ENCODE data around the gene PPP1R18. TPM values are rescaled to one million over a fixed set of nuclear protein-coding genes. Genes with fewer than 3 reads are reported as not detected.
"Not testable (repeated sequence)": the region's sequence is repeated elsewhere in the genome, so short reads cannot be mapped to it uniquely, and the experiment has no call there.

PPP1R18 gene
- polyA plus RNA-seq, 1 experiment = 121 TPM

DNA sequence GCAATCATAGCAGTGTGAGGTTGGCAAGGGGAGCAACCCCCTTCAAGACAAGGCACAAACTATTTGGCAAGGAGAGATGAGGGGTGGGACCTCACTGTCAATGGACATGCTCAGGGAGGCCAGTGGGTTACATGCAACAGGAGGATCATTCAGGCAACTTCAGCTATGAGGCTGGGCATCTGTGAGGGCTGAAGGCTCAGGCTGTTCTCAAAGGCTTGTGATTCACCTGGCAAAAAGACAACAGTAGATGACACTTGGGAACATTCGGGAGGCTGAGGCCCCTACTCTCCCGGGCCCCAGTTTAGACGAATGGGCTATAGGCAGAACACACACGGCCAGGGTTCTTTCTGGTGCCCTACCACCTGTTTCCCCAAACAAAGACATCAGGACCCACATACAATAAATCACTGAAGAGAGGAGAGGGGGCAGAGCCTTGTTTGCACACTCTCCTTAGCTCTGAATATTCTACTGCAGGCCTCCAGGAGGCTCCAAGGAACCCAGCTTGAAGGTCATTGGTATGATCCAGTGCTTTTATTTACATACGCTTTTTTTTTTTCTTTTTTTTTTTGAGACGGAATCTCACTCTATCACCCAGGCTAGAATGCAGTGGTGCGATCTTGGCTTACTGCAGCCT is 41.6 kb upstream of the PPP1R18 start:
- no peak for DNase-seq (ENCODE audit: low read depth)
- TF ChIP-seq, protein P1, sequence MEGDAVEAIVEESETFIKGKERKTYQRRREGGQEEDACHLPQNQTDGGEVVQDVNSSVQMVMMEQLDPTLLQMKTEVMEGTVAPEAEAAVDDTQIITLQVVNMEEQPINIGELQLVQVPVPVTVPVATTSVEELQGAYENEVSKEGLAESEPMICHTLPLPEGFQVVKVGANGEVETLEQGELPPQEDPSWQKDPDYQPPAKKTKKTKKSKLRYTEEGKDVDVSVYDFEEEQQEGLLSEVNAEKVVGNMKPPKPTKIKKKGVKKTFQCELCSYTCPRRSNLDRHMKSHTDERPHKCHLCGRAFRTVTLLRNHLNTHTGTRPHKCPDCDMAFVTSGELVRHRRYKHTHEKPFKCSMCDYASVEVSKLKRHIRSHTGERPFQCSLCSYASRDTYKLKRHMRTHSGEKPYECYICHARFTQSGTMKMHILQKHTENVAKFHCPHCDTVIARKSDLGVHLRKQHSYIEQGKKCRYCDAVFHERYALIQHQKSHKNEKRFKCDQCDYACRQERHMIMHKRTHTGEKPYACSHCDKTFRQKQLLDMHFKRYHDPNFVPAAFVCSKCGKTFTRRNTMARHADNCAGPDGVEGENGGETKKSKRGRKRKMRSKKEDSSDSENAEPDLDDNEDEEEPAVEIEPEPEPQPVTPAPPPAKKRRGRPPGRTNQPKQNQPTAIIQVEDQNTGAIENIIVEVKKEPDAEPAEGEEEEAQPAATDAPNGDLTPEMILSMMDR (IDR thresholded peaks at IDR 0.05; ENCODE audit: insufficient read depth, low read depth, low read length) = peak; percentile 51
- Histone ChIP-seq H3K36me3 (ENCODE audit: control insufficient read depth, insufficient read depth, low read length) (peaks cover 40% of the 10 kb centered on the region), H3K4me3 (ENCODE audit: low read depth, low read length) (no peak overlapping the region), H3K27me3 (ENCODE audit: control insufficient read depth, insufficient read depth, low read length) (no peaks in the 10 kb centered on the region)
- ChIA-PET POLR2A (interaction anchor here (0.5 to 0.6 kb wide), 2 partner anchors 16 to 150 kb away, joined by 3 to 5 read pairs; partner anchors contain the start of gene IER3), CTCF (interaction anchor here (0.6 to 20.5 kb wide), 11 partner anchors 10 to 383 kb away, joined by 3 to 387 read pairs (median 6); partner anchors contain the start of genes DHX16 and IER3)

DNA sequence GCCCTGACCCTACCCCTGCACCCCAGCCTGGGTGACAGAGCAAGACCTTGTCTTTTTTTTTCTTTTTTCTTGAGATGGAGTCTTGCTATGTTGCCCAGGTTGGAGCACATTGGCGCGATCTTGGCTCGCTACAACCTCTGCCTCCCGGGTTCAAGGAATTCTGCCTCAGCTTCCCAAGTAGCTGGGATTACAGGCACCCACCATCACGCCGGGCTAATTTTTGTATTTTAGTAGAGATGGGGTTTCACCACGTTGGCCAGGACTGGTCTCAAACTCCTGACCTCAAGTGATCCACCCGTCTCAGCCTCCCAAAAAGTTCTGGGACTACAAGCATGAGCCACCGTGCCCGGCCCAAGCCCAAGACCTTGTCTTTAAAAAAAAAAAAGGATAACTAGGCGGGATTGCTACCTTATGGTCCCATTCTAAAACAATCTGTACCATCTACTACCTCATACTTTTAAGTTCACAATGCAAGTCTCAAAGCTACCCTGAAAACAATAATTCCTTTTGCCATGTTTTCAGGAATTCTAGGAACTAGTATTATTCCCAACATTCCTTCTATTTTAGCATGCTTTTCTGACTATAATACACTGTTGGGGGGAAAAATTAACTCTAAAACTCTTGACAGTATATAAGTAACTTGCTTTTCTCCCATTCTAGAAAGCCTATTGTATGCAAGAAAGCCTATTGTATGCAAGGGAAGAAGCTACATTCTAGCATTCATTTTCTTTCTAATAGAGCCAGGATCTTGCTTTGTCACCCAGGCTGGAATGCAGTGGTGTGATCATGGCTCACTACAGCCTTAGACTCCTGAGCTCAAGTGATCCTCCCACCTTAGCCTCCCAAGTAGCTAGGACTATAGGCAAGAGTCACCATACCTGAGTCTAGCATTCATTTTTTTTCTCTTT is 40.3 kb upstream of the PPP1R18 start:
- H3K36me3 ChIP-seq (ENCODE audit: control insufficient read depth, insufficient read depth, low read length) = peaks cover 37% of the 10 kb centered on the region
- CTCF ChIA-PET = interaction anchor here (0.6 to 20.5 kb wide), 6 partner anchors 10 to 152 kb away, joined by 3 to 387 read pairs (median 7); partner anchors contain the start of gene DHX16
- POLR2A ChIA-PET = interaction anchor here (0.5 kb wide), 1 partner anchor 14 kb away, joined by 24 read pairs; no protein-coding TSS in a partner anchor
- no peak for DNase-seq (ENCODE audit: low read depth)
- no peak overlapping the region for H3K4me3 ChIP-seq (ENCODE audit: low read depth, low read length)
- TF ChIP-seq, protein P1 (IDR thresholded peaks at IDR 0.05; ENCODE audit: insufficient read depth, low read depth, low read length) = no peak
- no peaks in the 10 kb centered on the region for H3K27me3 ChIP-seq (ENCODE audit: control insufficient read depth, insufficient read depth, low read length)

DNA sequence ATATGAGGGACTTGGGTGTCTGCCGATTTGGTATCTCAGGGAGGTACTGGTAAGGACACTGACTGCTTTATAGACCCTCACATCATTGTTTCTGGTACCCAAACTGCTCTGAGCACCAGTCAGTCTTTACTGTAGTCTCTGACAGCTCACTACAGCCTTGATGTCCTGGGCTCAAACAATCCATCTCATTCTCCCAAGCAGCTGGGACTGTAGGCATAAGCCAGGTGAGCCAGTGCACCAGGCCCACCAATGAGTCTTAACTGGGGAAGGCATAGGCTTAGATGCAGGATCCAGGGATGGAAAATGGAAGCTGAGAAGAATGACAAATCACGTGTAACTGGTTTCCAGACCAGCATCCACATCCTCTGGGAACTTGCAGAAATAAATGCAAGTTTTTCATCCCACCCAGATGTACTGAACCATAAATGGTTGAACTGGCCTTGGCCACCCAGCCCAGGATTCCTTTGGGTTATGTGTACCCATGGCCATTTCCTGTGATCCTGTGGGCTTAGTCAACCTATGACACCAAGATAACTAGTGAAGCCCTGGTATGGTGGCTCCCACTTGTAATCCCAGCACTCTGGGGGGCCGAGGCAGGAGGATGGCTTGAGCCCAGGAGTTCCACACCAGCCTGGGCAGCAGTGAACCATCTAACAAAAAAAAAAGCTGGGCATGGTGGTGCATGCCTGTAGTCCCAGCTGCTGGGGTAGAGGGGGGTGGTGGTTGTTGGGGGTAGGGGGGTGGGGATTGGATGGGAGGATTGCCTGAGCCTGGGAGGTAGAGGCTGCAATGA is 39.5 kb upstream of the PPP1R18 start:
- ChIA-PET CTCF (interaction anchor here (2.4 to 20.5 kb wide), 2 partner anchors 48 to 153 kb away, joined by 8 to 387 read pairs; partner anchors contain the start of gene DHX16), POLR2A (no interaction called here)
- TF ChIP-seq, protein P1 (IDR thresholded peaks at IDR 0.05; ENCODE audit: insufficient read depth, low read depth, low read length) = no peak
- Histone ChIP-seq H3K4me3 (ENCODE audit: low read depth, low read length) (no peak overlapping the region), H3K36me3 (ENCODE audit: control insufficient read depth, insufficient read depth, low read length) (peaks cover 35% of the 10 kb centered on the region), H3K27me3 (ENCODE audit: control insufficient read depth, insufficient read depth, low read length) (no peaks in the 10 kb centered on the region)
- no peak for DNase-seq (ENCODE audit: low read depth)

DNA sequence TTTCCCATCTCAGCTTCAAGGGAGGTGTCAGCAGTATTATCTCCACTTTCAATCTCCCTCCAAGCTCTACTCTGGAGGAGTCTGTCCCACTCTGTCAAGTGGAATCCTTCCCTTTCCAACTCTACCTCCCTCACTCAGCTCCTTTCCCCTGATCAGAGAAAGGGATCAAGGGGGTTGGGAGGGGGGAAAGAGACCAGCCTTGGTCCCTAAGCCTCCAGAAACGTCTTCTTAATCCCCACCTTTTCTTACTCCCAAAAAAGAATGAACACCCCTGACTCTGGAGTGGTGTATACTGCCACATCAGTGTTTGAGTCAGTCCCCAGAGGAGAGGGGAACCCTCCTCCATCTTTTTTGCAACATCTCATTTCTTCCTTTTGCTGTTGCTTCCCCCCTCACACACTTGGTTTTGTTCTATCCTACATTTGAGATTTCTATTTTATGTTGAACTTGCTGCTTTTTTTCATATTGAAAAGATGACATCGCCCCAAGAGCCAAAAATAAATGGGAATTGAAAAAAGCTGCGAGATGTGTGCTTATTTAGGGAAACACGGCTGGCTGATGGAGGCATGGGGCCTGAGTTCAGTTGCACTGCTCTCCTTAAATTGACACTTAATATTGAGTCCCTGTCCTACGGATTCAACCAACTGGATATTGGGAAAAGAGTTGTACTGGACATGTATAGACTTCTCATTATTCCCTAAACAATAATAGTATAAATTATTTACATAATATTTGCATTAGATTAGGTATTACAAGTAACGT is 38.6 kb upstream of the PPP1R18 start:
- ChIA-PET CTCF (interaction anchor here (0.6 to 20.5 kb wide), 7 partner anchors 10 to 401 kb away, joined by 3 to 387 read pairs (median 4); partner anchors contain the start of gene DHX16), POLR2A (interaction anchor here (0.6 kb wide), 1 partner anchor 110 kb away, joined by 12 read pairs; no protein-coding TSS in a partner anchor)
- DNase-seq (ENCODE audit: low read depth) = no peak
- Histone ChIP-seq H3K4me3 (ENCODE audit: low read depth, low read length) (no peak overlapping the region), H3K27me3 (ENCODE audit: control insufficient read depth, insufficient read depth, low read length) (no peaks in the 10 kb centered on the region), H3K36me3 (ENCODE audit: control insufficient read depth, insufficient read depth, low read length) (peaks cover 27% of the 10 kb centered on the region)
- TF ChIP-seq, protein P1 (IDR thresholded peaks at IDR 0.05; ENCODE audit: insufficient read depth, low read depth, low read length) = no peak

DNA sequence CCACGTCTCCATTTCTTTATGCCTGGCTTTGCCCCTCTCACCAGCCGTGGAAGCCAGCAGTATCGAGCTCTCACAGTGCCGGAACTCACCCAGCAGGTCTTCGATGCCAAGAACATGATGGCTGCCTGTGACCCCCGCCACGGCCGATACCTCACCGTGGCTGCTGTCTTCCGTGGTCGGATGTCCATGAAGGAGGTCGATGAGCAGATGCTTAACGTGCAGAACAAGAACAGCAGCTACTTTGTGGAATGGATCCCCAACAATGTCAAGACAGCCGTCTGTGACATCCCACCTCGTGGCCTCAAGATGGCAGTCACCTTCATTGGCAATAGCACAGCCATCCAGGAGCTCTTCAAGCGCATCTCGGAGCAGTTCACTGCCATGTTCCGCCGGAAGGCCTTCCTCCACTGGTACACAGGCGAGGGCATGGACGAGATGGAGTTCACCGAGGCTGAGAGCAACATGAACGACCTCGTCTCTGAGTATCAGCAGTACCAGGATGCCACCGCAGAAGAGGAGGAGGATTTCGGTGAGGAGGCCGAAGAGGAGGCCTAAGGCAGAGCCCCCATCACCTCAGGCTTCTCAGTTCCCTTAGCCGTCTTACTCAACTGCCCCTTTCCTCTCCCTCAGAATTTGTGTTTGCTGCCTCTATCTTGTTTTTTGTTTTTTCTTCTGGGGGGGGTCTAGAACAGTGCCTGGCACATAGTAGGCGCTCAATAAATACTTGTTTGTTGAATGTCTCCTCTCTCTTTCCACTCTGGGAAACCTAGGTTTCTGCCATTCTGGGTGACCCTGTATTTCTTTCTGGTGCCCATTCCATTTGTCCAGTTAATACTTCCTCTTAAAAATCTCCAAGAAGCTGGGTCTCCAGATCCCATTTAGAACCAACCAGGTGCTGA is 37.6 kb upstream of the PPP1R18 start:
- DNase-seq (ENCODE audit: low read depth); H3K27me3 ChIP-seq (ENCODE audit: control insufficient read depth, insufficient read depth, low read length); H3K4me3 ChIP-seq (ENCODE audit: low read depth, low read length): not testable (repeated sequence)
- peaks cover 20% of the 10 kb centered on the region for H3K36me3 ChIP-seq (ENCODE audit: control insufficient read depth, insufficient read depth, low read length)
- ChIA-PET POLR2A (interaction anchor here (0.6 kb wide), 1 partner anchor 109 kb away, joined by 12 read pairs; no protein-coding TSS in a partner anchor), CTCF (interaction anchor here (0.6 to 20.5 kb wide), 17 partner anchors 11 to 402 kb away, joined by 3 to 387 read pairs (median 4); partner anchors contain the start of genes ATAT1, DDR1, DHX16 and MRPS18B)

DNA sequence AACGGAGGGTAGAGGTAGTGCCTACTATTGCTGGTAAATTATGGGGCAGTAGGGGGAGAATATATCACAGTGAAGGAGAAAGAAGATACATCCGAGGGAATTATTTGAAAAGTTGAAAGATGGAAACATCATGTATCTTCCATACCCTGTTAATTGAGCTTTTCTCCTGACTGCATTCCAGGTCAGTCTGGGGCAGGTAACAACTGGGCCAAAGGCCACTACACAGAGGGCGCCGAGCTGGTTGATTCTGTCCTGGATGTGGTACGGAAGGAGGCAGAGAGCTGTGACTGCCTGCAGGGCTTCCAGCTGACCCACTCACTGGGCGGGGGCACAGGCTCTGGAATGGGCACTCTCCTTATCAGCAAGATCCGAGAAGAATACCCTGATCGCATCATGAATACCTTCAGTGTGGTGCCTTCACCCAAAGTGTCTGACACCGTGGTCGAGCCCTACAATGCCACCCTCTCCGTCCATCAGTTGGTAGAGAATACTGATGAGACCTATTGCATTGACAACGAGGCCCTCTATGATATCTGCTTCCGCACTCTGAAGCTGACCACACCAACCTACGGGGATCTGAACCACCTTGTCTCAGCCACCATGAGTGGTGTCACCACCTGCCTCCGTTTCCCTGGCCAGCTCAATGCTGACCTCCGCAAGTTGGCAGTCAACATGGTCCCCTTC is 36.9 kb upstream of the PPP1R18 start:
- peaks cover 20% of the 10 kb centered on the region for H3K36me3 ChIP-seq (ENCODE audit: control insufficient read depth, insufficient read depth, low read length)
- not testable (repeated sequence) for DNase-seq (ENCODE audit: low read depth); H3K4me3 ChIP-seq (ENCODE audit: low read depth, low read length); H3K27me3 ChIP-seq (ENCODE audit: control insufficient read depth, insufficient read depth, low read length)
- CTCF ChIA-PET = interaction anchor here (0.7 to 20.5 kb wide), 27 partner anchors 8 to 363 kb away, joined by 3 to 387 read pairs (median 4); partner anchors contain the start of genes ATAT1, DDR1, DHX16 and FLOT1
- POLR2A ChIA-PET = interaction anchor here (0.5 to 0.6 kb wide), 2 partner anchors 28 to 77 kb away, joined by 6 to 8 read pairs; no protein-coding TSS in a partner anchor
